Neural progenitor cell (in vitro differentiated cells): ENCODE results near the gene GATA6. TPM values are rescaled to one million over a fixed set of nuclear protein-coding genes. Genes with fewer than 3 reads are reported as not detected.

Source experiments
- DNase-seq: peaks from one replicate; pipeline ENCODE4 v3.0.0-alpha.2; 2016; ENCODE audit warnings: low spot score
- H2AFZ ChIP-seq: fragments of 200-600 bp; sonication (generic); replicated peaks from 2 replicates; pipeline ENCODE4 v1.6.1; 2016; ENCODE audit warnings: antibody characterized with exemption
- H3F3A ChIP-seq: fragments of 200-600 bp; sonication (generic); 2 replicates; pipeline ENCODE4 v1.6.1; 2016; ENCODE audit warnings: antibody characterized with exemption, low read depth
- H3K27ac ChIP-seq: fragments of 200-600 bp; sonication (generic); 2 replicates; pipeline ENCODE4 v1.5.1; 2016; ENCODE audit warnings: mild to moderate bottlenecking
- H3K27me3 ChIP-seq: fragments of 200-600 bp; sonication (generic); 2 replicates; pipeline ENCODE4 v1.6.1; 2016; ENCODE audit warnings: mild to moderate bottlenecking, moderate library complexity
- H3K36me3 ChIP-seq: fragments of 200-600 bp; sonication (generic); 2 replicates; pipeline ENCODE4 v1.5.1; 2016
- H3K4me1 ChIP-seq: fragments of 200-600 bp; sonication (generic); 2 replicates; pipeline ENCODE4 v1.6.1; 2016; ENCODE audit warnings: mixed run types
- H3K4me2 ChIP-seq: fragments of 200-600 bp; sonication (generic); 2 replicates; pipeline ENCODE4 v1.6.1; 2016
- H3K4me3 ChIP-seq: fragments of 200-600 bp; sonication (generic); 2 replicates; pipeline ENCODE4 v1.5.1; 2016
- H3K79me2 ChIP-seq: fragments of 200-600 bp; sonication (generic); 2 replicates; pipeline ENCODE4 v1.6.1; 2016; ENCODE audit warnings: low read depth
- H3K9ac ChIP-seq: fragments of 200-600 bp; sonication (generic); 2 replicates; pipeline ENCODE4 v1.6.1; 2016
- H3K9me3 ChIP-seq: fragments of 200-600 bp; sonication (generic); 2 replicates; pipeline ENCODE4 v1.5.1; 2016; ENCODE audit warnings: low read depth
- H4K20me1 ChIP-seq: fragments of 200-600 bp; sonication (generic); 2 replicates; pipeline ENCODE4 v1.6.1; 2016; ENCODE audit warnings: low read depth
- H3K27ac Mint-ChIP-seq: 3 replicates; pipeline ENCODE4 v1.8.0; 2021; ENCODE audit warnings: mixed read lengths
- H3K27me3 Mint-ChIP-seq: 2 replicates; pipeline ENCODE4 v1.8.0; 2022; ENCODE audit warnings: low read depth, mild to moderate bottlenecking, inconsistent platforms, moderate library complexity, mixed read lengths; ENCODE audit not compliant: insufficient read depth
- H3K36me3 Mint-ChIP-seq: 3 replicates; pipeline ENCODE4 v1.8.0; 2021; ENCODE audit warnings: mixed read lengths
- H3K4me1 Mint-ChIP-seq: 3 replicates; pipeline ENCODE4 v1.8.0; 2021; ENCODE audit warnings: mixed read lengths
- H3K4me3 Mint-ChIP-seq: 3 replicates; pipeline ENCODE4 v1.8.0; 2021; ENCODE audit warnings: mild to moderate bottlenecking, moderate library complexity, mixed read lengths
- H3K9me3 Mint-ChIP-seq: 3 replicates; pipeline ENCODE4 v1.8.0; 2020; ENCODE audit warnings: mixed read lengths
- CTCF ChIP-seq: fragments of 200-600 bp; sonication (generic); IDR thresholded peaks from 2 replicates; pipeline ENCODE4 v1.5.1; 2017; ENCODE audit warnings: antibody characterized with exemption, mild to moderate bottlenecking
- EZH2 ChIP-seq: fragments of 200-600 bp; sonication (generic); IDR thresholded peaks from 2 replicates; pipeline ENCODE4 v1.6.1; 2017; ENCODE audit warnings: antibody characterized with exemption, mild to moderate bottlenecking, moderate library complexity
- EZH2phosphoT487 ChIP-seq: fragments of 200-600 bp; sonication (generic); IDR thresholded peaks from 2 replicates; pipeline ENCODE4 v1.6.1; 2017; ENCODE audit warnings: antibody characterized with exemption
- total RNA-seq: library from RNA; depleted of rRNA; stranded (reverse); fragments of >200 nt; gene quantifications from 2 replicates; pipeline ENCODE4 v1.2.3, GENCODE V29; 2015; ENCODE audit warnings: low replicate concordance

GATA6 gene
- total RNA-seq, 1 donor from 2014 or later, result 0.26 TPM

GRCh38 chr18:22204214-22204536 is 34.8 kb downstream of the GATA6 start:
- Histone ChIP-seq H3K36me3 (no peaks in the 10 kb centered on the region), H3K9me3 (no peaks in the 10 kb centered on the region), H3K9ac (no peak overlapping the region), H3K4me2 (no peak overlapping the region), H3K27me3 (peaks cover 59% of the 10 kb centered on the region), H3F3A (no peaks in the 10 kb centered on the region), H2AFZ (no peak overlapping the region), H3K79me2 (no peaks in the 10 kb centered on the region), H3K4me3 (no peak overlapping the region), H3K27ac (no peak overlapping the region), H3K4me1 (no peaks in the 10 kb centered on the region), H4K20me1 (no peaks in the 10 kb centered on the region)
- TF ChIP-seq EZH2phosphoT487 (no peak), CTCF (no peak)
- Mint-ChIP-seq H3K4me3 (no peak overlapping the region), H3K27ac (no peak overlapping the region), H3K27me3 (no peaks in the 10 kb centered on the region), H3K4me1 (peaks cover 21% of the 10 kb centered on the region), H3K9me3 (peaks cover 2% of the 10 kb centered on the region), H3K36me3 (no peaks in the 10 kb centered on the region)
- no peak for DNase-seq

GRCh38 chr18:22204996-22205395 is 35.6 kb downstream of the GATA6 start:
- H3K9me3 ChIP-seq, result no peaks in the 10 kb centered on the region
- peaks cover 59% of the 10 kb centered on the region for H3K27me3 ChIP-seq
- TF ChIP-seq CTCF (no peak), EZH2 (no peak), EZH2phosphoT487 (no peak)
- DNase-seq, result no peak
- Mint-ChIP-seq H3K4me1 (peaks cover 19% of the 10 kb centered on the region), H3K9me3 (peaks cover 2% of the 10 kb centered on the region), H3K36me3 (no peaks in the 10 kb centered on the region), H3K27me3 (no peaks in the 10 kb centered on the region), H3K27ac (no peak overlapping the region), H3K4me3 (no peak overlapping the region)
- no peaks in the 10 kb centered on the region for H4K20me1 ChIP-seq
- H2AFZ ChIP-seq, result no peak overlapping the region
- H3K36me3 ChIP-seq, result no peaks in the 10 kb centered on the region
- no peak overlapping the region for H3K4me3 ChIP-seq
- no peaks in the 10 kb centered on the region for H3F3A ChIP-seq
- H3K27ac ChIP-seq, result no peak overlapping the region
- no peak overlapping the region for H3K4me2 ChIP-seq
- no peak overlapping the region for H3K9ac ChIP-seq
- no peaks in the 10 kb centered on the region for H3K4me1 ChIP-seq
- H3K79me2 ChIP-seq, result no peaks in the 10 kb centered on the region

- Mint-ChIP-seq H3K4me1 (peaks cover 13% of the 10 kb centered on the region), H3K9me3 (peaks cover 2% of the 10 kb centered on the region), H3K4me3 (no peak overlapping the region), H3K36me3 (no peaks in the 10 kb centered on the region), H3K27ac (no peak overlapping the region), H3K27me3 (no peaks in the 10 kb centered on the region)
- Histone ChIP-seq H3K36me3 (no peaks in the 10 kb centered on the region), H3K4me2 (no peak overlapping the region), H3K27ac (no peak overlapping the region), H4K20me1 (no peaks in the 10 kb centered on the region), H3K27me3 (peaks cover 59% of the 10 kb centered on the region), H3K4me1 (no peaks in the 10 kb centered on the region), H3K9me3 (no peaks in the 10 kb centered on the region), H3K79me2 (no peaks in the 10 kb centered on the region), H2AFZ (no peak overlapping the region), H3F3A (no peaks in the 10 kb centered on the region), H3K9ac (no peak overlapping the region), H3K4me3 (no peak overlapping the region)
- DNase-seq, result no peak
- no peak for TF ChIP-seq EZH2phosphoT487
- no peak for TF ChIP-seq EZH2
- TF ChIP-seq CTCF, result no peak
These were observed 37.8 kb downstream of the GATA6 start for GRCh38 chr18:22207021-22207758.
